ENCODE data around the gene CGREF1.

- TF ChIP-seq, protein P1, sequence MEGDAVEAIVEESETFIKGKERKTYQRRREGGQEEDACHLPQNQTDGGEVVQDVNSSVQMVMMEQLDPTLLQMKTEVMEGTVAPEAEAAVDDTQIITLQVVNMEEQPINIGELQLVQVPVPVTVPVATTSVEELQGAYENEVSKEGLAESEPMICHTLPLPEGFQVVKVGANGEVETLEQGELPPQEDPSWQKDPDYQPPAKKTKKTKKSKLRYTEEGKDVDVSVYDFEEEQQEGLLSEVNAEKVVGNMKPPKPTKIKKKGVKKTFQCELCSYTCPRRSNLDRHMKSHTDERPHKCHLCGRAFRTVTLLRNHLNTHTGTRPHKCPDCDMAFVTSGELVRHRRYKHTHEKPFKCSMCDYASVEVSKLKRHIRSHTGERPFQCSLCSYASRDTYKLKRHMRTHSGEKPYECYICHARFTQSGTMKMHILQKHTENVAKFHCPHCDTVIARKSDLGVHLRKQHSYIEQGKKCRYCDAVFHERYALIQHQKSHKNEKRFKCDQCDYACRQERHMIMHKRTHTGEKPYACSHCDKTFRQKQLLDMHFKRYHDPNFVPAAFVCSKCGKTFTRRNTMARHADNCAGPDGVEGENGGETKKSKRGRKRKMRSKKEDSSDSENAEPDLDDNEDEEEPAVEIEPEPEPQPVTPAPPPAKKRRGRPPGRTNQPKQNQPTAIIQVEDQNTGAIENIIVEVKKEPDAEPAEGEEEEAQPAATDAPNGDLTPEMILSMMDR (IDR thresholded peaks at IDR 0.05; ENCODE audit: insufficient read depth, low read length): no peak
- no peak for TF ChIP-seq POLR2AphosphoS5 (IDR thresholded peaks at IDR 0.05; ENCODE audit: low read depth)
- TF ChIP-seq, protein P2, sequence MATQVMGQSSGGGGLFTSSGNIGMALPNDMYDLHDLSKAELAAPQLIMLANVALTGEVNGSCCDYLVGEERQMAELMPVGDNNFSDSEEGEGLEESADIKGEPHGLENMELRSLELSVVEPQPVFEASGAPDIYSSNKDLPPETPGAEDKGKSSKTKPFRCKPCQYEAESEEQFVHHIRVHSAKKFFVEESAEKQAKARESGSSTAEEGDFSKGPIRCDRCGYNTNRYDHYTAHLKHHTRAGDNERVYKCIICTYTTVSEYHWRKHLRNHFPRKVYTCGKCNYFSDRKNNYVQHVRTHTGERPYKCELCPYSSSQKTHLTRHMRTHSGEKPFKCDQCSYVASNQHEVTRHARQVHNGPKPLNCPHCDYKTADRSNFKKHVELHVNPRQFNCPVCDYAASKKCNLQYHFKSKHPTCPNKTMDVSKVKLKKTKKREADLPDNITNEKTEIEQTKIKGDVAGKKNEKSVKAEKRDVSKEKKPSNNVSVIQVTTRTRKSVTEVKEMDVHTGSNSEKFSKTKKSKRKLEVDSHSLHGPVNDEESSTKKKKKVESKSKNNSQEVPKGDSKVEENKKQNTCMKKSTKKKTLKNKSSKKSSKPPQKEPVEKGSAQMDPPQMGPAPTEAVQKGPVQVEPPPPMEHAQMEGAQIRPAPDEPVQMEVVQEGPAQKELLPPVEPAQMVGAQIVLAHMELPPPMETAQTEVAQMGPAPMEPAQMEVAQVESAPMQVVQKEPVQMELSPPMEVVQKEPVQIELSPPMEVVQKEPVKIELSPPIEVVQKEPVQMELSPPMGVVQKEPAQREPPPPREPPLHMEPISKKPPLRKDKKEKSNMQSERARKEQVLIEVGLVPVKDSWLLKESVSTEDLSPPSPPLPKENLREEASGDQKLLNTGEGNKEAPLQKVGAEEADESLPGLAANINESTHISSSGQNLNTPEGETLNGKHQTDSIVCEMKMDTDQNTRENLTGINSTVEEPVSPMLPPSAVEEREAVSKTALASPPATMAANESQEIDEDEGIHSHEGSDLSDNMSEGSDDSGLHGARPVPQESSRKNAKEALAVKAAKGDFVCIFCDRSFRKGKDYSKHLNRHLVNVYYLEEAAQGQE (IDR thresholded peaks at IDR 0.05; ENCODE audit: insufficient replicate concordance, low read depth): no peak
- no peak for TF ChIP-seq GABPA (IDR thresholded peaks at IDR 0.05; ENCODE audit: low read depth)
- TF ChIP-seq SPI1 (IDR thresholded peaks at IDR 0.05; ENCODE audit: borderline replicate concordance, low read depth): no peak
Measured at GRCh38 chr2:27159271-27159670, 40.3 kb upstream of the CGREF1 start.

Measured in HL-60 (cell line).